GM23248 (cell line): Measurements from ENCODE around the gene MIA2.

ENCODE experiments used
- EZH2 ChIP-seq: fragments of 200-600 bp; sonication (generic); IDR thresholded peaks from 2 replicates; pipeline ENCODE4 v1.6.1; 2018; ENCODE audit warnings: antibody characterized with exemption, mild to moderate bottlenecking; ENCODE audit not compliant: insufficient read depth, poor library complexity, severe bottlenecking
- EZH2phosphoT487 ChIP-seq: fragments of 200-600 bp; sonication (generic); IDR thresholded peaks from 2 replicates; pipeline ENCODE4 v1.6.1; 2018; ENCODE audit warnings: antibody characterized with exemption, moderate library complexity, mild to moderate bottlenecking, low read depth; ENCODE audit not compliant: insufficient read depth

DNA sequence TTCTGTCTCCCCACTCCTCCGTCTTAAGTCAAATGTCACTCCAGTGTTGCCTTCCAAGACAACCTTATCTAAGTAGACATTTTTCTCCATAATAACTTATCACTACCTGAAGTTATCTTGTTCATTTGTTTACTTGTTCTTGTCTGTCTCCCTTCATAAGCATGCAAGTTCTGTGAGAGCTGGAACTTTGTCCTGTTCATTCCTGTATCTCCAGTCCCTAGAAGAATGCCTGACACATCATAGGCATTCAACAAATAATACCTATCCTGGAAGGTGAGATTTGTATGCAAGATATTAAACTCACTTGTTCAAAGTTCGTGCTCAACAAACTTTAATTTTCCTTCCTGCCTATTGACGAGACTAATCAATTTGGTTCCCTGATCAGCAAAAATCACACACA lies 5.7 kb upstream of the MIA2 start:
- TF ChIP-seq EZH2 (no peak), EZH2phosphoT487 (no peak)
